ENCODE data around the gene STAC2.

STAC2 gene

DNA sequence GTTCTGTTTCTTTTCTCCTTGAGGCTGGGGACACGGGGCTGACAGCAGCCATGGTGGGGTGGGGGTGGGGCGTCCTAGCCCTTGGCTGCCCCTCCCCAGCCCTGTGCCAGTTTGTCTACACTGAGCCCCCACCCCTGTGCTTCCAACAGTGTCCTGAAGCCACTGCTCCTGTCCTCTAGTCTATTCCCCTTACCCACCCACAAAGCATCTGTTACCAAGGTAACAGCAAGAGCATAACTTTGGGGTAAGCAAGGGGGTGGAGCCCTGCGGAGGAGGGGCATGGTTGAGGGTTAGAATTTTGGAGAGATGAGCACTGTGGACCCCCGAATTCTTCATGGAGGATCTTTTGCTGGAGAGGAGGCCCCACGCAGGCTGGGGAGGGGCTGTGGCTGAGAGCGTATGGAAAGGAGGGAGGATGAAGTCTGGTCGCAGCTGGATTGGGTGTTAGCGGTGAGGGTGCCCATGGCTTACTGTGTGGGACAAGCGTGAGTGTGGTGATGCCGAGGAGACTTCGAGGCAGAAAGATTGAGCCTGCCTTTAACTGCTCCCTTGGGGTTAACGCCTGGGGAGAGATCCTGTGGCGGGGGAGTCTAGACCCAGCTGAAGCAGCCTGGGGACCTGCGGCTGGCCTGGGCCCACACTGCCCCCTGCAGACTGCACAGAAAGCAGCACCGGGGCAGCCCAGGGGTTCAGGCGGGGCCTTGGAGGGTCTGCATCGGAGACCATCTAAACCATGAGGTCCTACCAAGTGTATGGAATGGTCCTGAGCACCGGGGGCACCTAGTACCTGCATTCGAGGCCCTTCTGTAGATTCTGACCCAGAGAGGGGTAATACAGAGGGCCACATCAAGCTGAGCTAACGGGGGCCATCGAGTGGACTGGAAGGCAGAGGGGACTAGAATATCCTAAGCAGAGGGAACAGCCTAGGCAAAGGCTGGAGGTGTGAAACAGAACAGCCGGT lies 6.1 kb upstream of the STAC2 start:
- DNase-seq (ENCODE audit: low read depth in 2 of 2) = peak; percentile 34 to 56

DNA sequence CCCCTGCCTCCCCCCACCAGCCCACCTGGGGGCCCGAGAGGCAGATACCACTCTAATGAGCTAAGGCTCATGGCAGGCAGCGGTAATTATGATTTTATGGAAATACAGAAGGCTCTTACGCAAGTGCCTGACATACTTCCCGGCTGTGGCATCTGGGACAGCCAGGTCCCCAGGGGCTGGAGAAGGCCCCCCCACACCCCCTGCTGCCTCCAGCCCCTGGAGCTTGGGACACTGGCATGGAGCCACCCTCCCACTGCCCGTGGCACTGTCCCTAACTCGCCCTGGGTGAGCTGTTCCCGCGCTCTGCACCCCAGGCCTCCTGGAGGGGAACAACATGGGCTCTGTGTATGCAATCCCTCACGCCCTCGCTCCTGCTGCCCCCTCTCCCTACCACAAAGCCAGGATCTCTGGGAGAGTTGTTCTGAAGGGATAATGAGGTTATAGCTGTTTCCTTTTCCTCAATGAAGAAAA lies 5.4 kb upstream of the STAC2 start:
- no peak for DNase-seq (ENCODE audit: low read depth in 2 of 2)

DNA sequence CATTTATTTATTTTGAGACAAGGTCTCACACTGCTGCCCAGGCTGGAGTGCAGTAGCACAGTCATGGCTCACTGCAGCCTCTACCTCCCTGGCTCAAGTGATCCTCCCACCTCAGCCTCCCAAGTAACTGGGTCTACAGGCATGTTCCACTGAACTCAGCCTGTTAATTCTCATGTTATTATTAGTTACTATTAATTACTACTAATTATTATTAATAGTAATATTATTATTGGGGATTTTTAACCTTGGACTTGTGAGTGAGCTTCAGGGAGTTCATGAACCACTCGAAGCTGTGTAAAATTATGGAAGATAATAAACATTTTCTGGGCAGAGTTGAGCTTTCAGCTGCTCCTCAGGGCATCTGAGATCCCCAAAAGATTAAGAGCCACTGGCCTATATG lies 4.6 kb upstream of the STAC2 start:
- DNase-seq (ENCODE audit: low read depth in 2 of 2) = no peak

DNA sequence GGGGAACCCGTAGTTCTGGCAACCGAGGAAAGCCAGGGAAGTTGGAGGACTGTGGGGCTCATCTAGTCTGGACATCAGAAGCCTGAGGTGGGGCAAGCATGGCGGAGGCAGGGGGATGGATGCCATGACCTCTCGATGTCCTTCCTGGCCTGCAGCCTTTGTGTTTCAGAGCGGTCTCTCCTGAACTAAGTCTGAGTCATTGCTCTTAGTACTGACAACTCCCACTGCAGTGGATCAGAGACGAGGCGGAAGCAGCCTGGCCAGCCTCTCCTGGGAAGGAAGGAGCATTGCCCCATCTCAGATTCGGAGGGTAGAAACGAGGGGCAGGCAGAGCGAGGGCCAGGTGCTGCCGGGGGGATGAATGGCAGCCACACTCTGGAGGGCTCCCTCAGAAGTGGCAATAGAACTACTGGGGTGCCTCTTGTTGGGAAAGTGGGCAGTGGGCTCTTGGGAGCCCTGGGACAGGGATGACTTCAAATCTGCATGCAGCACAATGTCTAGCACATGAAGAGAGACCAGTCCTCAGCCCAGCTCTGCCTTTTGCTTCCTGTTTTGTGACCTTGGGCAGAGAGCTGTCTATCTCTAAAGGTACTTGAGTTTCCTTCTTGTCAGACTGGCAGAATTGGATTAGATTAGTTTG lies 3.6 kb upstream of the STAC2 start:
- no peak for DNase-seq (ENCODE audit: low read depth in 2 of 2)

DNA sequence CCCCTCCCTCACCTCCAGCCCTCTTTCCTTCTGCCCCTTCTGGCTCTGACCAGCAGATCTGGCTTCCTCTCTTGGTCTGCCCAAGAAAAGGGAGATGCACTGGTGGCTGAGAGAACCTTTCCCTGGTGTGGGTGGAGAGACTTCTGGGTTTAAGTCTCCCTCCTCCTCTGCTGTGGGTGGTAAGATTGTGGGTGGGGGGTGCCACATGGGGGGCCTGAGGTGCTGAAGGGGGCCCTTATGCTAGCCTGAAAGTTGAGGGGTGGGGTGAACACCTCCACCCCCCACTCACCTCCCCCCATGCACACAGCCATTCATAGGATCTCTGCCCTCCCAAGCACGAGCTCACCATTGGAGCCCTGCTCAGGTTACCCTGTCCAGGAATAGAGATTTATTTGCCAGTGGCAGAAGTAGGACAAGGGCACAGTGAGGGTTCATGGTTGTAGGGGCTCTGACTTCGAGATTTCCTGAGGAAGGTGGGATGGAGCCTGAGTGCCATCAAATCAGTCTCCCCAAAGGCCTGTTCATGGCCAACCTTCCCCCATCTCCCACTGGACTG lies 1.7 kb upstream of the STAC2 start:
- no peak for DNase-seq (ENCODE audit: low read depth in 2 of 2)

DNA sequence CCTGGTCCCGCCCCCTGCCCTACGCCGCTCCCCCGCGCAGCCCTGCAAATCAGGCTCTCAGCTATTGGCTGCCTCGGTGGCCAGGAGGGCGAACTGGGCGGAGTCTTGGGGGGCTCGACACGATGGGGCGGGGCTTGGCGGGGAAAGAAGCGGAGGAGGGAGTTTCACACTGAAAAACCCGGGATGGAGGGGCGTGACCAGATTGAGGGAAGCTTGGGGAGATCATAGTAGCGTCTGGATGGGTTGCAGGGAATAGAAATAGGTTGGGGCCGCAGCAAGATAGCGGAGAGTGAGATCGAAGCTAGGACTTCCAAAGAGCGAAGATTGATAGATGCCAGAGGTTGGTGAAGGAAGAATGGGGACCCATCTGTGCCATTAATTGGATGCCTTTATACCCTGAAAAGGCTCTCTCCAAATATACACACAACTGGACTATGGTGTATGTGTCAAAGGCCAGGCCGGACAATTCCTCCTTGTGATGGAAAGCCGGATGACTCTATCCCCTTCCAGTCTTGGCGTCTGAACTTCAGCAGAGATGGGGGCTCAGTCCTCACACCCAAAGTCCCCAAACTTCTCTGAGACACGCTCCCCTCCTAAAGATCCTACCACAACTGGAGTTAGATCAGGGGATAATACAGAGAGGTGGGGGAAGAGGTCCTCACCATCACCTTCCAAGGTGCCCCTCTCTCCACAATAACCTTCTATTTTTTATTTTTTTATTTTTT lies 376 bp upstream of the STAC2 start:
- DNase-seq (ENCODE audit: low read depth in 2 of 2) = peak in 1 of 2 donors; percentile 35

DNA sequence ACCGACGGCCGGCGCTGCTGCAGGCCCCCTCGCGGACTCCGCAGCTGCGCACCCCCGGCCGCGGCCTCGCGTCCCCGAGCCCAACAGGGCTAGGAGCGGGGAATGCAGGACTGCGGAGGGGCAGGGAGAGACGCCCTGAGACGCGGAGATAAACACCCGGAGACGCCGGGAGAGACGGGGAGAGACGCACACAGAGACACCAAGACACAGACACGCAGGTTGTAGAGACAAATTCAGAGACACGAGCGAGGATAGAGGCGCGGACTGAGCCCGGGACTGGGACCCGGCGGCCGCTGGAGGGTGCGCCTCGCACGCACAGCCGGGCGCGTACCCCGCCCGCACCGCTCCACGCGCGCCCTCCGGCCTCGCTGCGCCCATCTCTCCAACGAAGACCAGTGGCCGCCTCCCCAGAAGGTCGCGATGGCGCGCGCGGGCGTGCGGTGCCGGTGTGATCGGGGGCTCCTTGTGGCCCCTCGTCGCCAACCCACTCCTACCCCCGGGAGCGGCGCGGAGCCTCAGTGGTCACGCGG lies 902 bp downstream of the STAC2 start:
- DNase-seq (ENCODE audit: low read depth in 2 of 2) = no peak

DNA sequence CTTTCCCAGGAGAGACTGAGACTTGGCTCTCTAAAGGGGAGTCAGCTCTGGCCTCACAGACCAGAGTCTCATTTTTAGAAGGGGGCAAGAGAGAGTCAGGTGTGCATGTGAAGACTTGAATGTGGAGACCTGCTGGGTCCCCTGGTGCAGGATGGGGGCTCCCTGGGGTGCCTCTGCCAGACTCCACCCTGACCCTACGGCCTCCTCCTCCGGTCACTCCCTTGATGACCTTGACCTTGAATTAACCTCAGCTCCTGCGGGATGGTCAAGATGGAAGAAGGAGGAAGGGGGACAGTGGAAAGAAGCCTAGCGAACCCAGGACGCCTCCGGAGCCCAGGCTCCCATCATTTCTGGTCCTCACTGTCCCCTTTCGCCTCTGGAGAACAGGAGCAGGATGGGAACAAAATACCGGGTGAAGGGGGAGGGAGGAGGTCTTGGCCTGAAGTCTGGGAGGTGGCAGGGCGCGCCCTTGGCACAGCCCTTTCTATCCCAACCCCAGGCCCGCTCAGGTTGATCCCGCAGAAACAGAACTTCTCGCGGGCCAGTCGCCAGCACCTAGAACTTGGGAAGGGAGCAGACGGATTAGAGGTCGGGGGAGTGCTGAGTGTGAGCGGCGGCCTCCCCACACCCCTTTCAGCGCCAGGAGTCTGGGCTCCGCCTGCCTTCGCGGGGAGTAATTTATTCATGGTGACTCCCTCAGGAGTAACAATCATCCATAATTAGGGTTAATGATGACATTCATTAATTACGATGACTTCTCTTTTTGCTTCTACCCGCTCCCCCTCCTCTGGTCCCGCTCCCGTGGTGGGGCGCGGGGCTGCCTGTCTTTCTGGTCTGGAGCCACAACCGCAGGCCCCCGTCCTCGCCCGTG lies 1.6 kb downstream of the STAC2 start:
- no peak for DNase-seq (ENCODE audit: low read depth in 2 of 2)

DNA sequence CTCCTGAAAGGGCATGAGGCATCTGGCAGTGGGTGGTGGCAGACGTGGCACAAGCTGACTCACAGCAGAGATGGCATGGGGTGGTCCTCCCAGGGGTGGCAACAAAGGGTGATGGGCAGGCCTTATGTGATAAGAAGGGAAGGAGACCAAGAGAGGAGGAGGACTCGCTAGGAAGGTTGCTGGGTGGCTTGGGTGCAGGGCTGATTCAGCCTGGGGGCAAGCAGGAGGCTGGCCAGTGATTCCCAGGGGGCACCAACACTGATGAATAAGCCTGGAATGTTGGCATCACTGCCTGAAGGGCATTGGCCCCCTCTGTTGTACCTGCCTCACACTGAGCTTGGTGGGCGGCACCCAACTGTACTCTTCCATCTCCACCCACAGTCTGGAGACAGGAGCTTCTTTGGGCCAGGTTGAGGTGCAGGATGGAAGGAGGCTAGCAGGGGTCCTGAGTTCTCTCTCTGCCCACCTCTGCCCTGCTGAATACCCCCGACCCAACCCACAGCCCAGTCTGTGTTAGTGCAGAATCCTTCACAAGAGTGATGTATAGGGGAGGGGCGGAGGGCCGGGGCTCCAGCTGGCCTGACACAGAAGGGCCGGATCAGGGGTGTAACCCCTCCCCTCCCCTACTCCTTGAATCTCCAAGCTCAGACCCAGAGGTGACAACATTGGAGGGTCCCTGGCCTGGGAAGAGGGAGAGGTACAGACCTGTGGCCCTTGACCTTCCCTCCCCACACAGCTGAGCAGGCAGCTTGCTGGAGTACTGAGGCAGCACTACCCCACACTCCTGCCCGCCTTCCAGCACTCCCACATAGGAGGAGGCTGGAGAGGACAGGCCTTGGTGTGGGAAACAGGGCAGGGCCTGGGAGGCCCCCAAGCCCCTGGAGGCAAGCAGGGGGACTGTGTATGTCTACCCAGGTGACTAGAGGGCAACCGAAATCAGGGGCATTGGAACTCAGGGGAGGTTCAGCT lies 2.6 kb downstream of the STAC2 start:
- no peak for DNase-seq (ENCODE audit: low read depth in 2 of 2)

DNA sequence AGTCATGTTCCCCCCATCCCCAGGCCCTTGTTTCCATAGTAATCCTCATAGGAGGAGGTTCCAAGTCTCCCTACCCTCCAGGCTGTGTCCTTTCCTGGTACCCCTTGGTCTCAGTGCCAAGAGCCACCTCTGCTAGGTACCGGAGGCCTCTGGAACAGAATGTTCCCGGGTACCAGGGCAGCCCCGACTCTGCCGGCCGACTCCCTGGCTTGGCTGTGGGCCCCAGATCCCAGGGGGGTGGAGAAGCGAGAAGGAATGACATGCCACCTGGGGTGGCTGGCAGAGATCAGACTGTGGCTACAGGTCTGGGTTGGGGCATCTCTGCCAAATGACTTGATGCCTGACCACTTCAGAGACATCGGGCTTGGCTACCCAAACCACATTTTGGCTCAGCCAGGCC lies 3.6 kb downstream of the STAC2 start:
- DNase-seq (ENCODE audit: low read depth in 2 of 2) = no peak

DNA sequence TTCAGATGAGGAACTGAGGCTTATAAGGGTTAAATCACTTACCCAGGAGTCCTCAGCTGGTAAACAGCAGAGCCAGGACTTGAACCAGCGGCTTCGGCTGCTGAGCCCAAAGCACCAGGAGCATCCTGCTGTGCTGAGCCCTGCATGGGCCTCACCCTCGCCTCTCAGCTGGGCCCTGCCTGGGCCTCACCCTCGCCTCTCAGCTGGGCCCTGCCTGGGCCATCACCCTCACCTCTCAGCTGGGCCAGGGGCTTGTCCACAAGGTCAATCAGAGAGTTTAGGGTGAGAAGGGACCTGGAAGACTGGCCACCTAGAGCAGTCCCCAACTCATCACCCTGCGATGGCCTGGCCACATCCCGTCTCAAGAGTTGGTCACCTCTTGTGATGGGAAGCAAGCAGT lies 4.2 kb downstream of the STAC2 start:
- DNase-seq (ENCODE audit: low read depth in 2 of 2) = no peak

DNA sequence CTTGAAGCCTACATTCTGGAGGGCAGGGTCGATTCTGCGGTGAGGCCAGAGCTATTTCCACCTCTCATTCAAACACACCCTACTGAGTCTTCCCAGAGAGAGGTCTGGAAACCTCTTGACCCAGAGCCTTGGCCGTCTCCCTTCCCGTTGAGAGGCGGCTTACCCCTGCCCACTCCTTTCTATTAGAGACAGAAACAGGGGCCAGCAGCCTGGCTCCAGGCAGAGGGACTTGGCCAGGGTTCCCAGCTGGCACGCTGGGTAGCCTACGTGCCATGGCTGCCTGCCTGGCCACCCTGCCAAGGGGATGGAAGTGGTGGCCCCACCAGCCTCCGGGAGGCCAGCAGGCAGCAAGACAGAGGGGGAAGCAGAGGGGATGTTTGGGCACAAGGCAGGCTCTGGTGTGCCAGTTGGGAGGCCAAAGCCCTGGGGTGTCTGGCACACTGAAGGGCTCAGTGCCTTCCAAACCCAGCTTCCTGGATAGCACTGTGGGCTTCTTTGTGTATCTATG lies 6.0 kb downstream of the STAC2 start:
- DNase-seq (ENCODE audit: low read depth in 2 of 2) = no peak

DNA sequence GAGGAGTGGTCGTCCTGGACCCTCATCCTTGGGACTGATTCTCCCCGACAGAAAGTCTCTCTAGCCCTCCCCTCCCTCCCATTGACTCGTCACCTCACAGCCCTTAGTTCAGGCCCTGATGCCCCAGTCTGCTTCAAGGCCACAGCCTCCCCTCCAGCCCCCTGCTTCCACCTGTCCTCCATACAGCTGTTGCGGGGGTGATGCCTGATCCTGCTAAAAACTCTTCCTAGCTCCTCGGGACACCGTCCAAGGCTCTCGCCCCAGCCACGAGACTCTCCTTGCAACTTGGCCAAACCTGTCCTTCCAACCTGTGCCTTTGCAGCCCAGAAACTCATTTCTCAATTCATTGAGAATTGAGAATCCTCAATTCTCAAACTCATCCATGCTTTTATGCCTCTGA lies 6.8 kb downstream of the STAC2 start:
- DNase-seq (ENCODE audit: low read depth in 2 of 2) = no peak

DNA sequence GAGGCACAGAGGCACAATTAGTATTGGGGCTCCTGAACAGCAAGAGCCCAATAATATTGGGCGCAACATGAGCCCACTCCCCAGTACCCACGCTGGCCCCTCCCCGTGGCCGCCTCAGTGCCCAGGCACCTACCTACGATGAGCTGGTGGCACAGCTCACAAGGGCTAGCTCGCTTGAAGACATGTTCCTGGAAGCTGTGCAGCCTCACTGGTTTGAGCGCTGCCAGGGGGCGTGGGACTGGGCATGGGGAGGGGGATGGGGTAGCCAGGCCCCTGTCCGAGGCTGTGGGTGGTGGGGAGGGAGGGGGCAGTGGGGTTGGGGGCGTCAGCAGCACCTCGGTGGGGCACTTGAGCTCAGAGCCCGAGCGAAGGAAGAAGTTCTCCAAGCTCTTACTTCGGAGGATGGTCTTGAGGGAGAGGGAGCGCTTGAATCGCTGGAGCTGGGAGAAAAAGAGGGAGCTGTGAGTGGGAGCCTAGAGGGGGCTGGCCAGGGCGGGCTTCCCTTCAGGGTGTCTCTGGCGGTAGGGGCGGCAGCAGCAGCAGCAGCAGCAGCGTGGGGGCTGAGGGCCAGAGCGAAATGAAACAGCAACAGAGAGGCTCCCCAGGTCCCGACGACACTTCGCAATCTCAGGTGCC lies 7.9 kb downstream of the STAC2 start:
- DNase-seq (ENCODE audit: low read depth in 2 of 2) = no peak

DNA sequence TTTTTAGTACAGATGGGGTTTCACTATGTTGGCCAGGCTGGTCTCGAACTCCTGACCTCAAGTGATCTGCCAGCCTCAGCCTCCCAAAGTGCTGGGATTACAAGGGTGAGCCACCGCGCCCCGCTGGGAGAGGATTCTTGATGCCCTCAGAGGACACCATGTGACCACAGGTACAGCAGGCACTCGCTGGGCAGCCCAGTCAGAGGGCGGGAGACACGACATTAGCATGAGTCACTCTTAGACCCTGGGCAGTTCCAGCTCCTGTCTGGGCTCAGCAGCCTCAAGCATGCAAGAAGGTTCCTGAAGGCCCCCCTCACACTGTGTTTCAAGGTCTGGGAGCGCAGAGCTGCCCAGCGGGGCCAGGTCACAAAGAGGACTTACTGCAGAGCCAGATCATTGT lies 11.9 kb downstream of the STAC2 start:
- DNase-seq (ENCODE audit: low read depth in 2 of 2) = no peak

DNA sequence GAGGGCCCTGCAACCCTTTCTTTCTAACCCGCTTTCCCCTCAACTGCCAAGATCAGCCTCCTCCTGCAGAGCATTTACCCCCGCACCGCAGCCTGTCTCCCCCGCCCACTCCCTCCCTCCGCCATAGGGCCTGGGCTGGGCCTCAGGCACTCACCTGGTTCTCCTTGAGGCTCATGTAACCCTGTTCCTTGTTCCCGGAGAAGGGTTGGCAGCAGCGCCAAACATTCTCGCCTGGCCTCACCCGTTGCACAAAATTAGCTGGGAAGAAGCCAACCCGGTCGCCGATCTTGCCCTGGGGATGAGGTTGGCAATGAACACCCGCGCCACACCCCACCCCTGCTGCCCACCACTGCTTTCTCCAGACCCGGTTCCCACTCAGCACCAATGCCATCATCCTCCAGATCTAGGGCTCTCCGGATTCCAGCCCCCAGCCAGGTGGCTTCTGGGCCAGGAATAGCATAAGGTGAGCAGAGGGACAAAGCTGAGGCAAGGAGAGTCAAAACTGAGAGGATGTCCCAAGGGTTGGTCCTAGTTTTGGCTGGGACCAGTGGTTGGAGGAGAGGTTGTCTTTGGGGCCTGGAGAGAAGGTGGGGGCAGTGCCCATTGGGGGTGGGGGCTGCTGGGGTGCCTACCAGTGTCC lies 12.8 kb downstream of the STAC2 start:
- DNase-seq (ENCODE audit: low read depth in 2 of 2) = no peak

DNA sequence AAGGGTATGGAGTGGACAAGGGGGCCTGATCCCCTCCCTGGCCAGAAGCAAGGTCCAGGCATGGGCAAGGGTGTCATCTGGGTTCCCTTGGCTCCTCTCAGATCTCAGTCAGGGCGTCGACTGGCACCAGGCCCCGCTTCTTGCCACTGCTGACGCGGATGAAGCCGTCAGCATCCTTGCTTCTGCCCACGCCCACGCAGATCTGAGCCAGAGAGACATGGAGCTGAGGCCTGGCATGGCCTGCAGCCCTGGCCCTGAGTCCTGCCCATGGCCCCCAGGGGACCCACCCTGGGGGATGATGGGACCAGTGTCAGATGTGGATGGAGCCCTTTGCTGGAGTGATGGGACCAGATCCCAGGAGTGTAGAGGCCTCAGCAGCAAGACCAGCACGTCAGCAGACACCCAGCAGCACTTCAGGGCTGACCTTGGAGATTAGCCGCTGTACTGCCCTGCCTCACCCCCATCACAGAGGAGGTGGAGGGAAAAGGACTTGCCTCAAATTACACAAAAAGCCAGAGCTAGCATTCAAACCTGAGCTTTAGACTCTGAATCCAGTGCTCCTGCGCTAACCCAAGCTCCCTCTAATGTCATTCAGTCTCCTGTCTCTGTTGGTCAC lies 13.4 kb downstream of the STAC2 start:
- no peak for DNase-seq (ENCODE audit: low read depth in 2 of 2)

DNA sequence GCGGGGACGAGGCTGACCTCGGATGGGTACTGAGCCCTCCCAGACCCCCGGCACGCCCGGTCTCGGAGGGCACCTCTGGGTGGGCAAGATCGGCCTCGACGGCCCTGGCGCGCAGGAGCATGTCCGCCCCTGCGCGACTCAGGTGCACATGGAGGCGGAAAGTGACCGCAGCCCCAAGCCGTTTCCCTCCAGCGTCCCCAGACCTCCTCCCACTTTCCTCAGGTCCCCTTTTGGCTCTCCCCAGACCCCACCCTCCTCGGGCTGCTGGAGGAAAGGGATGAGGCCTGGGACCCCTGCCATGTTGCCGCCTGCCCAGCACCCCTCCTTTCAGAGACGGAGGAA lies 15.7 kb downstream of the STAC2 start:
- no peak for DNase-seq (ENCODE audit: low read depth in 2 of 2)
